Adrenal gland (tissue), 5 donors: Measurements from ENCODE around the gene ICOSLG.
"Not testable (repeated sequence)": the region's sequence is repeated elsewhere in the genome, so short reads cannot be mapped to it uniquely, and the experiment has no call there.

ENCODE experiments used
- CTCF ChIP-seq, 6 experiments: fragments of 450-650 bp in 4 of 6; fragments of 200-600 bp in 2 of 6; sonication (generic) in 1 of 6; IDR thresholded peaks; 1 replicate in 5 of 6; 2 replicates in 1 of 6; pipeline versions ENCODE4 v1.5.1 to v1.8.0; 2016 to 2021; ENCODE audit warnings: antibody characterized with exemption in 6 of 6, mild to moderate bottlenecking in 2 of 6, moderate library complexity in 1 of 6
- POLR2A ChIP-seq, 2 donors: fragments of 450-650 bp; IDR thresholded peaks; one replicate each; pipeline ENCODE4 v1.6.1; 2017; ENCODE audit warnings: antibody characterized with exemption in 2 of 2, mild to moderate bottlenecking in 2 of 2, moderate library complexity in 1 of 2
- donor health status: DM: no; HTN: no; CAD: no.

- TF ChIP-seq CTCF, POLR2A (IDR thresholded peaks at IDR 0.05): not testable (repeated sequence)
Observed at GRCh38 chr21:44196212-44197155, 44.3 kb downstream of the ICOSLG start.
